Psoas muscle (tissue), 8 donors: ENCODE data around the gene XRCC5. TPM values are rescaled to one million over a fixed set of nuclear protein-coding genes. Genes with fewer than 3 reads are reported as not detected.
A peak's percentile ranks its signal among the peaks of the same experiment; 100 is the strongest.

ENCODE experiments used
- ATAC-seq, 4 donors: fragments of 200-7000 bp; cut with Tn5 transposase; one replicate each; pipeline ENCODE4 v1.9.1; 2020; ENCODE audit warnings: moderate library complexity in 3 of 4, mild to moderate bottlenecking in 2 of 4
- DNase-seq, 2 donors: peaks; one replicate each; pipeline ENCODE4 v3.0.0-alpha.2; 2020
- H3K27ac ChIP-seq: fragments of 200-600 bp; one replicate; pipeline ENCODE4 v1.8.0; 2022
- H3K27me3 ChIP-seq, 3 donors: fragments of 200-600 bp in 1 of 3; one replicate each; pipeline versions ENCODE4 v1.6.1 to v1.8.0; 2013 to 2022; ENCODE audit warnings: low read length in 2 of 3, mild to moderate bottlenecking in 2 of 3, moderate library complexity in 1 of 3; ENCODE audit not compliant: insufficient read depth in 3 of 3
- H3K36me3 ChIP-seq, 2 donors: fragments of 200-600 bp in 1 of 2; one replicate each; pipeline versions ENCODE4 v1.6.1 to v1.8.0; 2013 to 2022; ENCODE audit warnings: low read depth in 1 of 2, mild to moderate bottlenecking in 1 of 2, moderate library complexity in 1 of 2; ENCODE audit not compliant: insufficient read depth in 1 of 2
- H3K4me1 ChIP-seq: fragments of 200-600 bp; one replicate; pipeline ENCODE4 v1.8.0; 2022
- H3K4me3 ChIP-seq: fragments of 200-600 bp; one replicate; pipeline ENCODE4 v1.8.0; 2022; ENCODE audit warnings: mild to moderate bottlenecking
- H3K9me3 ChIP-seq: fragments of 200-600 bp; one replicate; pipeline ENCODE4 v1.8.0; 2022
- CTCF ChIP-seq: fragments of 200-600 bp; IDR thresholded peaks from one replicate; pipeline ENCODE4 v1.8.0; 2022; ENCODE audit warnings: antibody characterized with exemption
- WGBS, 3 donors: extraction: QIAGEN DNeasy Blood & Tissue Kit; methylation state at CpG; one replicate each; pipeline versions ENCODE4 v1.1.6 to v1.1.7; 2013; 5-methylcytosine and 5-hydroxymethylcytosine counted together
- intact Hi-C, 2 donors: fragments of 100-400 bp; cut with DNase I; formaldehyde crosslinking; loops; one replicate each; pipeline versions ENCODE4 v1.11.0 to v1.14.2; 2022
- polyA plus RNA-seq, 3 donors: library from polyadenylated mRNA; stranded (reverse); fragments of 200-250 nt; gene quantifications; one replicate each; pipeline ENCODE4 v1.2.3, GENCODE V29; 2013
- total RNA-seq, 4 donors: library from RNA; stranded (reverse); fragmentation: NEBNext Ultra II Directional in 2 of 4; extraction: Animal tissue kit (Norgen Biotek cat#: 25700) in 2 of 4; gene quantifications; one replicate each; pipeline versions ENCODE4 v1.2.1 to v1.2.4, GENCODE V29; 2021 to 2023
- donor health status: healthy with polysubstance abuse.
- donor health status: DM: no; HTN: no; CAD: no; lungs with moderate emphysema.
- donor health status: Bipolar disorder and iron deficiency.
- donor health status: healthy.
- donor health status: DM: yes; HTN: yes; CAD: no.
- donor health status: DM: no; HTN: no; CAD: no.
- donor health status: DM: no; HTN: no; CAD: no.
- donor health status: DM: yes; HTN: yes; CAD: no.

The XRCC5 gene
- total and polyA plus RNA-seq, 7 donors = 75.3 to 173 (median 140) TPM

- intact Hi-C loops = no loop called here
- H3K9me3 ChIP-seq = no peaks in the 10 kb centered on the region
- H3K4me3 ChIP-seq = peak overlapping the region; percentile 88
- H3K27me3 ChIP-seq = peaks cover 0 to 3% (median 3%) of the 10 kb centered on the region in 3 donors
- peaks cover 7 to 37% of the 10 kb centered on the region in 2 donors for H3K36me3 ChIP-seq
- ATAC-seq (no peak), DNase-seq (no peak)
- peak overlapping the region; percentile 93 for H3K27ac ChIP-seq
- TF ChIP-seq CTCF = no peak
- 5 to 8% (median 7%) methylated on average over 10 of the region's 10 CpGs for WGBS, 3 donors
- H3K4me1 ChIP-seq = peaks cover 15% of the 10 kb centered on the region
These were observed 940 bp downstream of the XRCC5 start for GRCh38 chr2:216109962-216110614.

DNA sequence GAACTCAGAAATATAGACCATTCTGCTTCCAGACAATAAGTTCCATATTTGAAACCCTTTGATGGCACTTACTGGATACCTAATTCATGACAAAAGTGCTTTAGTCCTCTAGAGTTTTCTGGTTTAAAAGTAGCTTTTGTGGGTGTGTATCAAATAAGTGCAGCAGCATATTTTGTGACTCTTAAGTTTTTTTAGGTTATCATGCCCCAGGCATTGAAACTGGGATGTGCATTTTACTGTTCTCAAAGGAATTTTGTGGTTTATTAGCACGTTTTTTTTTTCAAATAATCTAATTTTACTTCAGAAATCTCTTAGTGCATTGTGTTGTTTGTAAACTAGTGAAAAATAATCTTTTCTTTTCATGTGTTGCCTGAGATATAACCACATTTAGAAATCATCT is 1.5 kb downstream of the XRCC5 start:
- Histone ChIP-seq H3K9me3 (no peaks in the 10 kb centered on the region), H3K27ac (peak overlapping the region; percentile 93), H3K27me3 (peaks cover 0 to 3% (median 3%) of the 10 kb centered on the region in 3 donors), H3K36me3 (peaks cover 7 to 40% of the 10 kb centered on the region in 2 donors), H3K4me3 (peak overlapping the region; percentile 88), H3K4me1 (peaks cover 20% of the 10 kb centered on the region)
- intact Hi-C loops = no loop called here
- TF ChIP-seq CTCF = no peak
- no peak for ATAC-seq
- WGBS, 3 donors = 13 to 18% (median 17%) methylated on average over 1 of the region's 1 CpG
- DNase-seq = no peak

DNA sequence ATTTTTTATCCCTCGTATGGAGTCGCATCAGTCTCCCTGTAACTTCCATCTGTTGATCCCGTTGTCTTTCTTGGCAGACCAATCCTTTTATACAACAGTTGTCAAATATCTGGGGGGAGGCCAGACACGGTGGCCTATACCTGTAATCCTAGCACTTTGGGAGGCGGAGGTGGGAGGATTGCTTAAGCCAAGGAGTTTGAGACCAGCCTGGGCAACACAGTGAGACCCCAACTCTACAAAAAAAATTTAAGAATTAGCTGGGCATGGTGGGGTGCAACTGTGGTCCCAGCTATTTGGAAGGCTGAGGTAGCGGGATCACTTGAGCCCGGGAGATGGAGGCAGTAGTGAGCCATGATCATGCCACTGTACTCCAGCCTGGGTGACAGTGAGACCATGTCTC is 2.0 kb downstream of the XRCC5 start:
- no peak for TF ChIP-seq CTCF
- ATAC-seq (no peak), DNase-seq (no peak)
- intact Hi-C loops = no loop called here
- 64 to 77% (median 77%) methylated on average over 7 of the region's 7 CpGs for WGBS, 3 donors
- no peak overlapping the region for H3K4me3 ChIP-seq
- H3K27me3 ChIP-seq = peaks cover 0 to 3% (median 3%) of the 10 kb centered on the region in 3 donors
- H3K9me3 ChIP-seq = no peaks in the 10 kb centered on the region
- no peak overlapping the region for H3K27ac ChIP-seq
- H3K4me1 ChIP-seq = peaks cover 25% of the 10 kb centered on the region
- peaks cover 7 to 45% of the 10 kb centered on the region in 2 donors for H3K36me3 ChIP-seq

DNA sequence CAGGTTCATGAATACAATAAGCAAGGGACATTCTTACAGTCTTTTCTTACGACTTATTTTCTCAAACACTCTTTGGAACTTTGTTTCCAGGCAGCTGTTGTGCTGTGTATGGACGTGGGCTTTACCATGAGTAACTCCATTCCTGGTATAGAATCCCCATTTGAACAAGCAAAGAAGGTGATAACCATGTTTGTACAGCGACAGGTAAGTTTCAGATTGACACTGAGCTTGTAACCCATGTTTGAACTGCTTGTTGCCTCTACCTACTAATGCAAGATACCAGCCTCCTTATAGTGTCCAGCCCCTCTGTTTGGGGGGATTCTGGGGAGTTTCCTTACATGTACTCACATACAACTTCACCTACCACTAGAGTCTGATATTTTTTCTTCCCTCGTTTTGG is 3.8 kb downstream of the XRCC5 start:
- H3K9me3 ChIP-seq = no peaks in the 10 kb centered on the region
- H3K27me3 ChIP-seq = no peaks in the 10 kb centered on the region
- no peak overlapping the region for H3K4me3 ChIP-seq
- WGBS, 3 donors = 82 to 88% (median 84%) methylated on average over 4 of the region's 4 CpGs
- TF ChIP-seq CTCF = no peak
- ATAC-seq (no peak), DNase-seq (no peak)
- H3K36me3 ChIP-seq = peaks cover 9 to 63% of the 10 kb centered on the region in 2 donors
- H3K4me1 ChIP-seq = peaks cover 28% of the 10 kb centered on the region
- intact Hi-C loops = no loop called here
- no peak overlapping the region for H3K27ac ChIP-seq

GRCh38 chr2:216113572-216113971 is 4.4 kb downstream of the XRCC5 start:
- 63 to 84% (median 66%) methylated on average over 3 of the region's 3 CpGs for WGBS, 3 donors
- Histone ChIP-seq H3K27ac (no peak overlapping the region), H3K4me1 (peaks cover 28% of the 10 kb centered on the region), H3K4me3 (no peak overlapping the region), H3K27me3 (no peaks in the 10 kb centered on the region), H3K36me3 (peaks cover 9 to 69% of the 10 kb centered on the region in 2 donors), H3K9me3 (no peaks in the 10 kb centered on the region)
- DNase-seq (no peak), ATAC-seq (no peak)
- TF ChIP-seq CTCF = no peak
- intact Hi-C loops = no loop called here
